HCT116 (cell line): ENCODE measurements around the gene CD200.

Experiments
- CTCF ChIP-seq, 3 experiments: fragments of 200-600 bp in 1 of 3; sonication (generic) in 1 of 3; IDR thresholded peaks in 2 of 3; conservative IDR thresholded peaks in 1 of 3; 2 replicates each; pipeline ENCODE4 v1.5.1; 2012 to 2017; ENCODE audit warnings: low read depth in 2 of 3, low read length in 2 of 3, antibody characterized with exemption in 1 of 3, borderline replicate concordance in 1 of 3, control low read depth in 1 of 3, mild to moderate bottlenecking in 1 of 3, mixed read lengths in 1 of 3, mixed run types in 1 of 3, moderate library complexity in 1 of 3; ENCODE audit not compliant: insufficient read depth in 1 of 3
- EZH2 ChIP-seq: fragments of 200-600 bp; sonication (generic); IDR thresholded peaks from 2 replicates; pipeline ENCODE4 v1.6.1; 2017; ENCODE audit warnings: antibody characterized with exemption, mixed run types
- FOSL1 ChIP-seq: IDR thresholded peaks from 2 replicates; pipeline ENCODE4 v1.6.1; 2012; ENCODE audit warnings: low read depth
- POLR2A ChIP-seq: IDR thresholded peaks from 2 replicates; pipeline ENCODE4 v1.7.0; 2011; ENCODE audit warnings: borderline replicate concordance; ENCODE audit not compliant: insufficient read depth, insufficient read length; ENCODE audit errors: extremely low read depth

GRCh38 chr3:112293368-112294321 lies 39.3 kb upstream of the CD200 start, which contains the start of gene SLC9C1:
- TF ChIP-seq EZH2: no peak
- TF ChIP-seq CTCF (IDR thresholded peaks at IDR 0.05 in 2 of 3, conservative IDR thresholded peaks at IDR 0.05 in 1 of 3; ENCODE audit: borderline replicate concordance in 1 of 3, insufficient read depth in 1 of 3, low read depth in 2 of 3, low read length in 2 of 3): peak; percentile 52 to 67 (median 57); a peak in 5 of 6 replicates
- TF ChIP-seq POLR2A: peak; percentile 54
- TF ChIP-seq FOSL1: no peak
